Dendritic cell treated with granulocyte-macrophage colony-stimulating factor and Interleukin-4, amounts not matched to agents 40 ng/mL and 50 ng/mL, for 4 days (primary cell): ENCODE data around the gene TRABD2A.

Experiments
- H3K27ac Mint-ChIP-seq: one replicate; pipeline ENCODE4 v1.8.0; 2022; ENCODE audit warnings: mild to moderate bottlenecking, mixed read lengths
- H3K27me3 Mint-ChIP-seq: one replicate; pipeline ENCODE4 v1.8.0; 2022; ENCODE audit warnings: mild to moderate bottlenecking, mixed read lengths
- H3K36me3 Mint-ChIP-seq: one replicate; pipeline ENCODE4 v1.8.0; 2022; ENCODE audit warnings: low read depth, mixed read lengths
- H3K4me1 Mint-ChIP-seq: one replicate; pipeline ENCODE4 v1.8.0; 2022; ENCODE audit warnings: low read depth, mixed read lengths
- H3K4me3 Mint-ChIP-seq: one replicate; pipeline ENCODE4 v1.8.0; 2022; ENCODE audit warnings: mild to moderate bottlenecking, moderate library complexity, mixed read lengths
- H3K9me3 Mint-ChIP-seq: one replicate; pipeline ENCODE4 v1.8.0; 2022; ENCODE audit warnings: mixed read lengths
- intact Hi-C: fragments of 100-400 bp; cut with micrococcal nuclease; formaldehyde crosslinking; loops from one replicate; pipeline ENCODE4 v1.15.0; 2022

TRABD2A gene

DNA sequence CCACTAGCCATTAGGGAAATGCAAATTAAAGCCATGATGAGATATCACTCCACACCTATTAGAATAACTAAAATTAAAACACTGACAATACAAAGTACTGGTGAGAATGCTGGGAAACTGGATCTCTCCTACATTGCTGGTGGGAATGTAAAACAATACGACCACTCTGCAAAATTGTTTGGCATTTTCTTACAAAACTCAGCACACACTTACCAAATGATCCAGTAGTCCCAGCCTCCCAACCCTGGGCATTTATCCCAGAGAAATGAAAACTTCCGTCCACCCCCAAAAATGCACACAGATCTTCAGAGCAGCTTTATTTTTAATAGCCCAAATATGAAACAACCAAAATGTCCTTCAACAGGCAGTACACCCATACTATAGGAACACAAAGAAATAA, 15.7 kb upstream of the TRABD2A start:
- Mint-ChIP-seq H3K27me3 (no peaks in the 10 kb centered on the region), H3K27ac (peak overlapping the region; percentile 92), H3K4me3 (no peak overlapping the region), H3K36me3 (no peaks in the 10 kb centered on the region), H3K4me1 (peaks cover 75% of the 10 kb centered on the region), H3K9me3 (no peaks in the 10 kb centered on the region)
- intact Hi-C loops: no loop called here

DNA sequence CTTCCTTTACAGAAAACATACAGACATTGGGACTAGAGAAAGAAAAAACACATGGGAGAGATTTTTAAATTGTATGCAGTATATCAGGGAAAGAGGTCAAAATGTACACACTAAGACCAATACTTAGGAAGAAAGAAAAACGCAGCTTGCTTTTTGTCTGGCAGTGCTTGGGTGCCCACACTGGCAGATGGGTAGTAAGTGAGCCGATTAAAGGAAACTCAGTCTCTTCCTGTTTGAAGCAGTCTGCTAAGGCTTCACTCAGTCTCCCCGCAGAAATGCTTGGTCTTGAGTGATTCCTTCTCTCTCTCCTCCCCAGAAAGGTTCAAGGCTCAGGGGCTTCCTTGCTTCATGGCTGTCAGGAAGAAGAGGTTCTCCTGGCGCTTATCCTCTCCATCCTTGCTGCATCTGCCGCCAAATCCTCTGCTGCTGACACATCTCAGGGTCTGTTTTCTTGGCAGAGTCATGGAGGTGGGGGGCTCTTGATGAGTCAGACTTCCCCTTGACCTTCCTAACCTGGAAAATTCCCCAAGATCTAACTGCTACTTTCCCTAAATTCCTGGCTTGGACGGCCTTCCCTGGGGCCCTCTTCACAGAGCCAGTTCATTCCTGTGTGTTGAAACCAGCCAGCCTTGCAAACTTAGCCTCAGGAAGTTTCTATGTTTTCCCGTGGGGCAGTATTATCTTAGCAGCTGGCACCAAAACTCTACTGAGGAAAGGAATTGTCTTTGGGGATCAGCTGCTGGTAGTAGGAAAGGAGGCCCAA, 14.1 kb upstream of the TRABD2A start:
- Mint-ChIP-seq H3K4me1 (peaks cover 65% of the 10 kb centered on the region), H3K27me3 (no peaks in the 10 kb centered on the region), H3K27ac (peak overlapping the region; percentile 87), H3K4me3 (peak overlapping the region; percentile 4), H3K36me3 (no peaks in the 10 kb centered on the region), H3K9me3 (no peaks in the 10 kb centered on the region)
- intact Hi-C loops: no loop called here

DNA sequence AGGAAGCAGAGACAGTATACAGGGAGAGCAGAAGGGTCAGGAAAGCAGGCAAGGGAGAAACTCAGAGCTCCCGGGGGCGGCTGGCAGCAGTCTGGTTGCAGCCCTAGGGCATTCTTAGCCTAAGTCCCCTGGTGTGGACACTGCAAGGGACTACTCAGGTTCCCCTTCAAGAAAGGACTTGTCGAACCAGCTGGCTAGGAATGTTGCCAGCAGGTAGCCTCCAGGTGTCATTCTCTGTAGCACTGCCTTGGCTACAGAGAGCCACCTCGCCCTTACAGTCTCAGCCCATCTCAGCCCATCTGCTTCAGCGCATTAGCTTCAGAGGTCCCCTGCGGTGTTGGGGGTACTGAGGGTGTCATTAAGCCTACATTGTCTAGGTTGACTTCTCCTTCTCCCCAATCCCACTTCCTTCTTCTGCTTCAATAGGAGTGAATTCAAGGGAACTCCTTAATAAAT, 13.3 kb upstream of the TRABD2A start:
- peaks cover 65% of the 10 kb centered on the region for H3K4me1 Mint-ChIP-seq
- no peaks in the 10 kb centered on the region for H3K9me3 Mint-ChIP-seq
- peak overlapping the region; percentile 87 for H3K27ac Mint-ChIP-seq
- H3K36me3 Mint-ChIP-seq: no peaks in the 10 kb centered on the region
- intact Hi-C loops: no loop called here
- no peaks in the 10 kb centered on the region for H3K27me3 Mint-ChIP-seq
- H3K4me3 Mint-ChIP-seq: peak overlapping the region; percentile 4

GRCh38 chr2:84891355-84892010, 10.6 kb upstream of the TRABD2A start:
- intact Hi-C loops: no loop called here
- no peak overlapping the region for H3K4me3 Mint-ChIP-seq
- no peaks in the 10 kb centered on the region for H3K36me3 Mint-ChIP-seq
- no peaks in the 10 kb centered on the region for H3K27me3 Mint-ChIP-seq
- no peaks in the 10 kb centered on the region for H3K9me3 Mint-ChIP-seq
- H3K27ac Mint-ChIP-seq: peak overlapping the region; percentile 37
- peaks cover 68% of the 10 kb centered on the region for H3K4me1 Mint-ChIP-seq

GRCh38 chr2:84889332-84889731, 8.4 kb upstream of the TRABD2A start:
- H3K27me3 Mint-ChIP-seq: peaks cover under 1% of the 10 kb centered on the region
- no peaks in the 10 kb centered on the region for H3K36me3 Mint-ChIP-seq
- no peak overlapping the region for H3K4me3 Mint-ChIP-seq
- no peaks in the 10 kb centered on the region for H3K9me3 Mint-ChIP-seq
- peaks cover 51% of the 10 kb centered on the region for H3K4me1 Mint-ChIP-seq
- intact Hi-C loops: loop anchor here (2.0 kb wide), 1 partner anchor 15 kb away; the partner anchor contains the start of gene TMSB10
- peak overlapping the region; percentile 85 for H3K27ac Mint-ChIP-seq

GRCh38 chr2:84888401-84889276, 7.8 kb upstream of the TRABD2A start:
- Mint-ChIP-seq H3K27me3 (peaks cover 6% of the 10 kb centered on the region), H3K27ac (peak overlapping the region; percentile 85), H3K4me1 (peaks cover 46% of the 10 kb centered on the region), H3K4me3 (peak overlapping the region; percentile 66), H3K36me3 (no peaks in the 10 kb centered on the region), H3K9me3 (no peaks in the 10 kb centered on the region)
- intact Hi-C loops: loop anchor here (2.0 kb wide), 1 partner anchor 16 kb away; the partner anchor contains the start of gene TMSB10

DNA sequence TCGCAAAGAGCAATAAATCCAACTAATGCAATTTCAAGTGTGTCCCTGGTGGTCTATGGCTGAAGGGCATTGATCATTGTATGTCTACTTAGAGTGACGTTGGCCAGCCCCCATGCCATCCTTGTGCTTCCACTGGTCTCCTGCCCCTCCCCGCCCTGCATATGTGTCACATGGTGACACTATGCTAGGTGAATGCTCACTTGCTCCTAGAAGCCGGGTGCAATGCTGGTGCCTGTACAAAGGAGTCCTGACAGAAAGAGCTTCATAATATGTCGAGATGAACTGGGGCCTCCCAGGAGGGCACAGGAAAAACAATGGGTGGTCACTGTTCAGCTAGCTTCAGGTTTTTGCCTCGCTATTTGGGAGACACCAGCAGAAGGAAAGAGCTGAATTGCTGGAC, 5.9 kb upstream of the TRABD2A start:
- Mint-ChIP-seq H3K36me3 (no peaks in the 10 kb centered on the region), H3K27ac (peak overlapping the region; percentile 85), H3K4me1 (peaks cover 61% of the 10 kb centered on the region), H3K4me3 (no peak overlapping the region), H3K9me3 (no peaks in the 10 kb centered on the region), H3K27me3 (peaks cover 14% of the 10 kb centered on the region)
- intact Hi-C loops: no loop called here

GRCh38 chr2:84885111-84885510, 4.2 kb upstream of the TRABD2A start:
- Mint-ChIP-seq H3K9me3 (no peaks in the 10 kb centered on the region), H3K36me3 (peaks cover 9% of the 10 kb centered on the region), H3K27me3 (peaks cover 29% of the 10 kb centered on the region), H3K4me1 (peaks cover 73% of the 10 kb centered on the region), H3K27ac (no peak overlapping the region), H3K4me3 (no peak overlapping the region)
- intact Hi-C loops: no loop called here

GRCh38 chr2:84884449-84884848, 3.6 kb upstream of the TRABD2A start:
- Mint-ChIP-seq H3K27ac (no peak overlapping the region), H3K36me3 (peaks cover 9% of the 10 kb centered on the region), H3K4me3 (no peak overlapping the region), H3K9me3 (no peaks in the 10 kb centered on the region), H3K27me3 (peaks cover 33% of the 10 kb centered on the region), H3K4me1 (peaks cover 73% of the 10 kb centered on the region)
- intact Hi-C loops: no loop called here

DNA sequence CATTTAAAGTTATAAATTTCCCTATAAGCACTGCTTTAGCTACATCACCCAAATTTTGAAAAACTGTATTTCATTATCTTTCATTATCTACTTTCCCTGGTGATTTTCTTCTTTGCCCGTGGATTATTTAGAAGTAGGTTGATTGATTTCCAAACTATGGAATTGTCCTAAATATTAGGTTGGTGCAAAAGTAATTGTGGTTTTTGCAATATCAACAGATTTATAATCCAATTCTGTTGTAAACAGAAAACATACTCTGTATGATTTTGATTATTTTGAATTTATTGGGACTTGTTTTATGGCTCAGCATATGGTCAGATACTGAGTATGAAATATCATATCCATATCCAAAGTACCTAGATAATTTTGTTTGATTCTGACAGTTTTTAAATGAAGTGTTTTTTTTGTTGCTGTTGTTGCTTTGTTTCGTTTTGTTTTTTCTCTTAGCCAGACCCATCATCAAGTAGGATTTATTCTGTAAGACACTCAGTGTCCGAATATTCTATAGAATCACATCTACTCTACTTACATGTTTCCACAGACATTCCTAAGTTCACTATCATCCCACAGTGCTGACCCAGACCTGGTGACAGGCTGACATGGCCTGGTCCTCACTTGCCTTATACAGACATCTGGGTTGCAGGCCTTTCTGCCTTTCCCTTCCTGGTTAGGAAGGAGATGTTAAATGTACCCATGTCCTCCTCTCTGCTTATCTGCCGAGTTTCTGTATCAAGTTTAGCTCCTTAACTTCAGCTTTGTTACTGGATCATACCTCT, 2.1 kb upstream of the TRABD2A start:
- intact Hi-C loops: loop anchor here (2.0 kb wide), 1 partner anchor 42 kb away; no protein-coding TSS in a partner anchor
- Mint-ChIP-seq H3K27ac (peak overlapping the region; percentile 88), H3K36me3 (peaks cover 9% of the 10 kb centered on the region), H3K4me3 (no peak overlapping the region), H3K27me3 (peaks cover 44% of the 10 kb centered on the region), H3K4me1 (peaks cover 64% of the 10 kb centered on the region), H3K9me3 (no peaks in the 10 kb centered on the region)

GRCh38 chr2:84882414-84882738, 1.5 kb upstream of the TRABD2A start:
- Mint-ChIP-seq H3K4me1 (peaks cover 65% of the 10 kb centered on the region), H3K9me3 (no peaks in the 10 kb centered on the region), H3K36me3 (peaks cover 9% of the 10 kb centered on the region), H3K4me3 (peak overlapping the region; percentile 77), H3K27ac (peak overlapping the region; percentile 88), H3K27me3 (peaks cover 49% of the 10 kb centered on the region)
- intact Hi-C loops: loop anchor here (2.0 kb wide), 1 partner anchor 42 kb away; no protein-coding TSS in a partner anchor

- H3K36me3 Mint-ChIP-seq: peaks cover 9% of the 10 kb centered on the region
- intact Hi-C loops: loop anchor here (2.0 kb wide), 1 partner anchor 43 kb away; no protein-coding TSS in a partner anchor
- H3K27ac Mint-ChIP-seq: peak overlapping the region; percentile 88
- peak overlapping the region; percentile 77 for H3K4me3 Mint-ChIP-seq
- no peaks in the 10 kb centered on the region for H3K9me3 Mint-ChIP-seq
- H3K27me3 Mint-ChIP-seq: peaks cover 50% of the 10 kb centered on the region
- H3K4me1 Mint-ChIP-seq: peaks cover 65% of the 10 kb centered on the region
Observed at GRCh38 chr2:84881581-84882413, 913 bp upstream of the TRABD2A start.

GRCh38 chr2:84880395-84880644, 564 bp downstream of the TRABD2A start:
- H3K4me3 Mint-ChIP-seq: peak overlapping the region; percentile 85

More at GRCh38 chr2:84880395-84880644, 564 bp downstream of the TRABD2A start:
- intact Hi-C loops: no loop called here
- peaks cover 9% of the 10 kb centered on the region for H3K36me3 Mint-ChIP-seq
- peaks cover 52% of the 10 kb centered on the region for H3K27me3 Mint-ChIP-seq
- peaks cover 71% of the 10 kb centered on the region for H3K4me1 Mint-ChIP-seq
- H3K27ac Mint-ChIP-seq: peak overlapping the region; percentile 88
- H3K9me3 Mint-ChIP-seq: no peaks in the 10 kb centered on the region
